Measurements from ENCODE around the gene HOXA7.

GRCh38 chr7:27194002-27194352 lies 37.5 kb upstream of the HOXA7 start:
- TF ChIP-seq POLR2A (IDR thresholded peaks at IDR 0.05) (no peak), CTCF (IDR thresholded peaks at IDR 0.05) (no peak)

All from Peyer's patch (tissue), 4 donors.